Astrocyte (in vitro differentiated cells and primary cell): ENCODE measurements around the gene IDI1.

Source experiments
- CTCF ChIP-seq: IDR thresholded peaks from 2 replicates; pipeline ENCODE4 v1.5.1; 2011; ENCODE audit warnings: low read depth, mild to moderate bottlenecking, inconsistent platforms, low read length, moderate library complexity; ENCODE audit not compliant: insufficient read depth
- EZH2 ChIP-seq: IDR thresholded peaks from 2 replicates; pipeline ENCODE4 v1.6.1; 2012; ENCODE audit warnings: mild to moderate bottlenecking, low read length, inconsistent platforms; ENCODE audit not compliant: insufficient read depth

- no peak for TF ChIP-seq CTCF
- TF ChIP-seq EZH2 = no peak
These were observed 28.0 kb downstream of the IDI1 start for GRCh38 chr10:1020958-1021357.
